Kidney (tissue), 14 donors: ENCODE data around the gene QSOX2. TPM values are rescaled to one million over a fixed set of nuclear protein-coding genes. Genes with fewer than 3 reads are reported as not detected.

ENCODE experiments used
- DNase-seq, 5 donors: peaks; one replicate each; pipeline ENCODE4 v3.0.0-alpha.2; 2013 to 2020
- FAIRE-seq: peaks from 2 replicates; lab custom pipeline; 2012; peaks lifted over from hg19 to GRCh38; lab: Jason Lieb, UNC
- H3K27ac ChIP-seq, 2 donors: one replicate each; pipeline ENCODE4 v1.7.0; 2013; ENCODE audit warnings: low read depth in 2 of 2, low read length in 2 of 2, inconsistent platforms in 1 of 2
- H3K27me3 ChIP-seq: one replicate; pipeline ENCODE4 v1.7.1; 2013; ENCODE audit warnings: low read length, inconsistent platforms; ENCODE audit not compliant: control insufficient read depth, insufficient read depth
- H3K36me3 ChIP-seq, 3 donors: one replicate each; pipeline versions ENCODE4 v1.7.0 to v1.7.1; 2013; ENCODE audit warnings: low read length in 3 of 3, control low read depth in 1 of 3, inconsistent platforms in 1 of 3; ENCODE audit not compliant: insufficient read depth in 3 of 3, control insufficient read depth in 2 of 3
- H3K4me1 ChIP-seq, 3 donors: one replicate each; pipeline versions ENCODE4 v1.7.0 to v1.7.1; 2013; ENCODE audit warnings: low read length in 3 of 3, inconsistent platforms in 1 of 3, low read depth in 1 of 3; ENCODE audit not compliant: control insufficient read depth in 2 of 3, insufficient read depth in 2 of 3
- H3K4me3 ChIP-seq, 3 donors: one replicate each; pipeline versions ENCODE4 v1.7.0 to v1.8.1; 2013; ENCODE audit warnings: low read length in 3 of 3, control low read depth in 1 of 3, inconsistent platforms in 1 of 3
- H3K9ac ChIP-seq, 3 donors: one replicate each; pipeline versions ENCODE4 v1.7.0 to v1.7.1; 2013; ENCODE audit warnings: low read length in 3 of 3, control low read depth in 1 of 3, inconsistent platforms in 1 of 3
- H3K9me3 ChIP-seq, 3 donors: one replicate each; pipeline versions ENCODE4 v1.7.0 to v1.7.1; 2013; ENCODE audit warnings: low read length in 3 of 3, control low read depth in 1 of 3, inconsistent platforms in 1 of 3; ENCODE audit not compliant: control insufficient read depth in 2 of 3, insufficient read depth in 1 of 3
- intact Hi-C: fragments of 100-400 bp; cut with DNase I; formaldehyde crosslinking; loops from one replicate; pipeline ENCODE4 v1.11.1; 2022
- polyA plus RNA-seq: library from polyadenylated mRNA; stranded (reverse); fragments of 350-450 nt; fragmentation: Illumina TruSeq; extraction: RNeasy Lipid Tissue Mini Kit (QIAGEN cat#74804); gene quantifications from one replicate; pipeline ENCODE4 v1.2.3, GENCODE V29; 2014; ENCODE audit warnings: low read depth, low replicate concordance; ENCODE audit not compliant: insufficient read depth
- total RNA-seq: library from RNA; stranded (reverse); fragmentation: NEBNext Ultra II Directional; extraction: Animal tissue kit (Norgen Biotek cat#: 25700); gene quantifications from one replicate; pipeline ENCODE4 v1.2.1, GENCODE V29; 2021
- TF ChIP-seq, protein P1 (sequence below): IDR thresholded peaks from 3 replicates; pipeline ENCODE4 v1.5.1; 2012; ENCODE audit warnings: mild to moderate bottlenecking, moderate library complexity, borderline replicate concordance; ENCODE audit not compliant: insufficient read depth; ENCODE audit errors: extremely low read depth
- donor health status: control.
- donor health status: control.
- donor health status: control.
- donor health status: control.
- donor health status: control.
- donor health status: DM: yes; HTN: yes; CAD: no.
- donor health status: Normal renal cell carcinoma (clear cell type).

Gene QSOX2
- total and polyA plus RNA-seq, 2 donors from 2014 or later = 4.0 to 10.1 TPM

GRCh38 chr9:136216541-136217244 lies 28.9 kb downstream of the QSOX2 start:
- DNase-seq (no peak), FAIRE-seq (no peak)
- no peaks in the 10 kb centered on the region for H3K27me3 ChIP-seq
- no peak overlapping the region for H3K9ac ChIP-seq
- H3K36me3 ChIP-seq = peaks cover 0 to 14% (median 11%) of the 10 kb centered on the region in 3 donors
- intact Hi-C loops = no loop called here
- no peaks in the 10 kb centered on the region for H3K9me3 ChIP-seq
- TF ChIP-seq, protein P1, sequence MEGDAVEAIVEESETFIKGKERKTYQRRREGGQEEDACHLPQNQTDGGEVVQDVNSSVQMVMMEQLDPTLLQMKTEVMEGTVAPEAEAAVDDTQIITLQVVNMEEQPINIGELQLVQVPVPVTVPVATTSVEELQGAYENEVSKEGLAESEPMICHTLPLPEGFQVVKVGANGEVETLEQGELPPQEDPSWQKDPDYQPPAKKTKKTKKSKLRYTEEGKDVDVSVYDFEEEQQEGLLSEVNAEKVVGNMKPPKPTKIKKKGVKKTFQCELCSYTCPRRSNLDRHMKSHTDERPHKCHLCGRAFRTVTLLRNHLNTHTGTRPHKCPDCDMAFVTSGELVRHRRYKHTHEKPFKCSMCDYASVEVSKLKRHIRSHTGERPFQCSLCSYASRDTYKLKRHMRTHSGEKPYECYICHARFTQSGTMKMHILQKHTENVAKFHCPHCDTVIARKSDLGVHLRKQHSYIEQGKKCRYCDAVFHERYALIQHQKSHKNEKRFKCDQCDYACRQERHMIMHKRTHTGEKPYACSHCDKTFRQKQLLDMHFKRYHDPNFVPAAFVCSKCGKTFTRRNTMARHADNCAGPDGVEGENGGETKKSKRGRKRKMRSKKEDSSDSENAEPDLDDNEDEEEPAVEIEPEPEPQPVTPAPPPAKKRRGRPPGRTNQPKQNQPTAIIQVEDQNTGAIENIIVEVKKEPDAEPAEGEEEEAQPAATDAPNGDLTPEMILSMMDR = no peak
- no peak overlapping the region for H3K4me3 ChIP-seq
- H3K4me1 ChIP-seq = no peaks in the 10 kb centered on the region
- no peak overlapping the region for H3K27ac ChIP-seq

- H3K9ac ChIP-seq = no peak overlapping the region
- H3K27me3 ChIP-seq = no peaks in the 10 kb centered on the region
- no peaks in the 10 kb centered on the region for H3K4me1 ChIP-seq
- TF ChIP-seq, protein P1 = no peak
- peaks cover 0 to 10% (median 8%) of the 10 kb centered on the region in 3 donors for H3K36me3 ChIP-seq
- no peak for FAIRE-seq
- intact Hi-C loops = no loop called here
- no peak overlapping the region for H3K27ac ChIP-seq
- no peak for DNase-seq
- no peak overlapping the region for H3K4me3 ChIP-seq
- H3K9me3 ChIP-seq = no peaks in the 10 kb centered on the region
Measured at GRCh38 chr9:136213733-136214132, 31.9 kb downstream of the QSOX2 start.

DNA sequence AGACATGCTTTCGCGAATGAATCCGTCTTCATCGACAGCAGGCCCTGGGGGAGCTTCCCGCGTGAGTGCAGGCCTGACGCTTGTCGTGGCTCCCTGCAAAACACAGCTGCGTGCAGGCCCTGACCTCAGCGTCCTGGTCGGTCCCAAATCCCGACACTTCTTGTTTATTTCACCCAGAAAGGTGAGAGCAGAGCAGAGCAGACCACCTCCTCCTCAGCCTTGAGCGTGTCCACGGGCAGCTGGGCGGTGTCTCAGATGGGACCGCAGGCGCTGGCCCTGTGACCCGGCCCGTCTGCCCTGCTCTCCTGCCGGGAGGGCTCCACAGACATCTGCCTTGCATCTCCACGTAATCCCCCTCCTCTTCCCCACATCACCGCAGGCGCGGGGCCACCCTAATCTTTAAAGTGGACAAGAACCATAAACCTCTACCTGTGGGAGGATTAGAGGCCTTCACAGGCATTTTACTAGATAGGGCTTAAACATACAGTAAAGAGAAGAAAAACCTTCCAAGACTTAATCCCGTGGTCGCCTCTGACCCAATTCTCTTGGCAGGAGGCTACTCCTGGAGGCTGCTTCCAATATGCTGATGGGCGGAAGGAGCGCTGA lies 33.2 kb downstream of the QSOX2 start:
- Histone ChIP-seq H3K4me1 (no peaks in the 10 kb centered on the region), H3K27ac (no peak overlapping the region), H3K27me3 (no peaks in the 10 kb centered on the region), H3K9me3 (no peaks in the 10 kb centered on the region), H3K4me3 (no peak overlapping the region), H3K9ac (no peak overlapping the region), H3K36me3 (peaks cover 0 to 10% (median 8%) of the 10 kb centered on the region in 3 donors)
- intact Hi-C loops = no loop called here
- FAIRE-seq (no peak), DNase-seq (no peak)
- TF ChIP-seq, protein P1 = no peak
